ENCODE measurements around the gene TUBGCP3.
A peak's percentile ranks its signal among the peaks of the same experiment; 100 is the strongest.

Gene TUBGCP3

GRCh38 chr13:112451512-112452379 lies 136.2 kb downstream of the TUBGCP3 start:
- no peak for DNase-seq

GRCh38 chr13:112450904-112451240 lies 137.1 kb downstream of the TUBGCP3 start:
- DNase-seq, result no peak

DNA sequence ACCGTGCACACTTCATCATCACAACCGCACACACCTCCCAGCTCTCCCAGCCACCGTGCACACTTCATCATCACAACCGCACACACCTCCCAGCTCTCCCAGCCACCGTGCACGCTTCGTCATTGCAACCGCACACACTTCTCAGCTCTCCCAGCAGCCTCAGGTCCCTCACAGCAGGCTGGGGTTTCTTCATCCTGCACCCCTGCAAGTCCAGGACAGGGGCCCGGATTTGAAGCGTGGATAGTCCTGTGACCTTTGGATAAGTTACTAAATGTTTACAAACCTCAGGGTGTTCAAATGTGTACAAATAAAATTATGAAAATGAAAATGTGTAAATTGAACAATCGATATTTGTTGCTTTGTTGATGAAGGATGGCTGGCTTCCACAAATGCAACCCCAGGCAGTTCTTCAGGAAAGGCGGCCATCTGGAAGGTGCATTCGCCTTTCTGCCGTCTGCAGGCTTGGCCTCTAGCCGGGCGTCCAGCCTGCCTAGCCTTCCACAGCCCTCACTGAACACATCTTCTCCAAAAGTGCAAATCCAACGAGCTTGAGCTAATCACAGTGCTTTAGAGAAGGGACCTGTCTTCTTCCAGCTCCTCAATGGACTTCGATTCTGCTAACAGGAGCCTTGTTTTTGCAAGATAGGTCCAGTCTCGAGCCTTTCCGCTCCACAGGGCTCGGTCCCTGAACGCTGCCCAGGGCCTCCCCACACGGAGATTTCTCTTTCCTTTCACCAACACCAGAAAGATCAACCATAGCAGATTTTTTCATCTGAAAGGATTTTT lies 137.6 kb downstream of the TUBGCP3 start:
- DNase-seq, result no peak

GRCh38 chr13:112449545-112449930 lies 138.4 kb downstream of the TUBGCP3 start:
- DNase-seq, result no peak

- no peak for DNase-seq
Observed at GRCh38 chr13:112448621-112449544, 139.1 kb downstream of the TUBGCP3 start.

GRCh38 chr13:112447761-112448603 lies 140.0 kb downstream of the TUBGCP3 start:
- no peak for DNase-seq

GRCh38 chr13:112447306-112447705 lies 140.6 kb downstream of the TUBGCP3 start:
- no peak for DNase-seq

- no peak for DNase-seq
Observed at GRCh38 chr13:112446867-112447266, 141.1 kb downstream of the TUBGCP3 start.

- DNase-seq, result no peak
Observed at GRCh38 chr13:112446347-112446861, 141.5 kb downstream of the TUBGCP3 start.

DNA sequence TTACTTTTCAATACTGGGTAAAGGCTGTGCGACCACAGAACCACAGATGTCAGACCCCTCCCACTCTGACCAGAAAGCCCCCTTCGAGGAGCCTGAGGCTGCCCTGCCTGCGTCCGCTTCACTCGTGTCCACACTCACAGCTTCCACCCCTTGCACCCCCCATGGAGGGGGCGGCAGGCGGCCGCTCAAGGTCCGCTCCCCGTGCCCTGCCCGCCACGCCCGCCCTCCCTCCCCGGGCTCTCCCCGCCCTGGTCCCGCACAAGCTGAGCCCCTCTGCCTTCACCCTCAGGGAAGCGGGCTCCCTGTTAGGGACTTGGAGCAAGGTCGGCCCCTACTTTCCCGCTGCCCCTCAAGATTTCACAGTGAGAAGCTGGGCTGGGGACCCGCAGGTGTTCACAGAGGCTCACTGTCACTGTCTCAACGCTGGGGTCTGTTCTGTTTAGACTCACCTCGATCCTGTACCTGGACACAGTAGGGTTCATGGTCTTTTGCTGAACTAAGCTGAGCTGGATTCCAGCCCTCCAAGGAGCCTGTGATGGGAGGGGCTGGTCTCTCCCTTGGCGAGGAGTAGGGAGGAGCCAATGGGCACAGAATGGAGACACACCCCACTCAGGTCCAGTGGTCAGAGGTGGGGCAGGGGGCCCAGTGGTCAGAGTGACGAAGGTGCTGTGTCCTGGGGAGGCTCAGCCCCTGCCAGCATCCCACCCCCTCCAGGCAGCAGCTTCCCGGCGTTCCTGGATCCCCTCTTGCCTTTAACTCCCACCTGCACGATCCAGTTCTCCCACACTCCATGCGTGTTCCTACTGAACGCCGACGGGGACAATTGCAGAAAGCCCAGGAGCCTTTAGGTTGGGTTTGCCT lies 142.3 kb downstream of the TUBGCP3 start:
- DNase-seq, result no peak

DNA sequence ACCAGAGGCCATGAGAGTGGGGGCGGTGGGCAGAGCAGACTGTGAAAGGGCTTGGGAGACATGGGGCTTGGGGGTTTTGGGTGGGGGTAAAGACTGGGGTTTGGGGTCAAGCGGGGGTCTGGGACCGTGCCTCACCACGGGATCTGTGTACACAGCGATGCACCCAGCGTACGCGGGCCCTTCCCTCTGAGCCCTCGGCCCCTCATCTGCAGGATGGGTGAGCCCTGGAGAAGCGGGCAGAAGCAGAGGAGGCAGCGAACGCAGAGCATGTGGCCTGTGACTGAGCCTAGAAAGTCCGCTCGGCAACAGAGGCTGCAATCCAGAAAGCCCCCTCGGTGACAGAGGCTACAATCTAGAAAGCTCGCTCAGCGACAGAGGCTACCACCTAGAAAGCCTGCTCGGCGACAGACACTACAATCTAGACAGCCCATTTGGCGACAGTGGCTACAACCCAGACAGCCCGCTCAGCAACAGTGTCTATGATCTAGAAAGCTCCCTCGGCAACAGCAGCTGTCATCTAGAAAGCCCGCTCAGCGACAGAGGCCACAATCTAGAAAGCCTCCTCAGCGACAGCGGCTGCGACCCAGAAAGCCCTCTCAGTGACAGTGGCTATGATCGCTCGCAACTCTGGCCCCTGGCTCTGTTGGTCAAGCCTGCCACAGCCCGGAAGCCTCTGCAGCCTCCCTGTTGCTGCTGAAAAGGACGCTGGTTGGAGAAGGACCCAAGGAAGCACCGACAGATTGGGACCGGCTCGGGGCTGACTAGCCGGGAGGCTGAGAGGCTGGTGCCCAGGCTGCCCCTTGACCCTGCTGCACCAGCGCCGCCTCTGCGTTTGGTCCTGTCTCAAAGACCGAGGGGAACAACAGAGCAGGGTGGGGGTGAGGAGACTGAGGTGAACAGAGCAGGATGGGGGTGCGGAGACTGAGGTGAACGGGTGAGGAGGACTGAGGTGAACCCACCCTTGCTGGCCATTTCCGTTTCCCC lies 143.2 kb downstream of the TUBGCP3 start:
- DNase-seq, result no peak

DNA sequence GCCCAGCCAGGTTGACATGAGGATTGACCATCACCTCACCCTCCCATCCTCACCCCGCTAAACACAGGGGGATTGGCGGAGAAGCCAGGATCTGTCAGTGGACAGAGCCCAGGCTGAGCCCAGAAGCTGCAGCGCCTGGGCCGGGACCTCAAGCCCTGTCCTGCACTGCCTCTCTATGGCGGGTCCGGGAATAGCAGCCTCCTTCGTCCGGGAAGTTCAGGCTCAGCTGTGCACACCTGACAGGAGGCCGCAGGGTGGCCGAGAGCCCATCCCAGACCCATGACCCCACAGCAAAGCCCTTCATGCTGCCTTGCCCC lies 144.0 kb downstream of the TUBGCP3 start:
- peak; percentile 64 for DNase-seq

DNA sequence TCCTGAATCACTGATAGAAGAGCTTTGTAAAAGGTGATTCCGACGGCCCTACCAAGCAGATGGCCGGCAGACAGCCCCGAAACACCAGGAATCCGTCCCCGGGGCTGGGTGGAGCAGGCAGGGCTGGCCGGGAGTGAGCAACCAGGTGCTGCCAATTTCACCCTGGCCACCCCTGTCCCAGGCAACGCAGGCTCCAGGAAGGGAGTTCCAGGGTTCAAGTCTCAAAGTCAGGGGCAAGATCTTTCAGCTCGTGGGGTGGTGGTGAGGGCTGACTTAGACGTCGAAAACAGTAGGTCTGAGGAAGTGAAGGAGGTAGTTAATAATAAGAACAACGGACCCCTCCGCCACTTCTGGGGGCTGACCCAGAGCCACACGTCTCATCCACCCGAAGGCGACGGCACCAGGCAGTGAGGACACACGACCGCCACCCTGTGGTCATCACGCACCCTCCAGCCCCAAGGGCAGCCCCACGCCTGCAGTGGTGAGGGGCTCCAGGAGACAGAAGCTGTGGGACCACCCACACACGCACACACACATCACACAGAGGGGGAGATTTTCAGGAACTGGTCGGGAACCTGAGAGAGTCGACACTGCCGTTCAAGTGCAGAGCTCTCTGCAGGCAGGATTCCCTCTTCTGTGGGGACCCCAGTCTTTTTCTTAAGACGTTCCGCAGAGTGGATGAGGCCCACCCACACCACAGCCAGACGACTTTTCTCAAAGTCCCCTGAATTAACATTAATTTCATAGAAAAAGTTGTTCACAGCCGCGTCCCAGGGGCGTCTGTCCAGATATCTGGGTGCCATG lies 144.6 kb downstream of the TUBGCP3 start:
- DNase-seq, result no peak

DNA sequence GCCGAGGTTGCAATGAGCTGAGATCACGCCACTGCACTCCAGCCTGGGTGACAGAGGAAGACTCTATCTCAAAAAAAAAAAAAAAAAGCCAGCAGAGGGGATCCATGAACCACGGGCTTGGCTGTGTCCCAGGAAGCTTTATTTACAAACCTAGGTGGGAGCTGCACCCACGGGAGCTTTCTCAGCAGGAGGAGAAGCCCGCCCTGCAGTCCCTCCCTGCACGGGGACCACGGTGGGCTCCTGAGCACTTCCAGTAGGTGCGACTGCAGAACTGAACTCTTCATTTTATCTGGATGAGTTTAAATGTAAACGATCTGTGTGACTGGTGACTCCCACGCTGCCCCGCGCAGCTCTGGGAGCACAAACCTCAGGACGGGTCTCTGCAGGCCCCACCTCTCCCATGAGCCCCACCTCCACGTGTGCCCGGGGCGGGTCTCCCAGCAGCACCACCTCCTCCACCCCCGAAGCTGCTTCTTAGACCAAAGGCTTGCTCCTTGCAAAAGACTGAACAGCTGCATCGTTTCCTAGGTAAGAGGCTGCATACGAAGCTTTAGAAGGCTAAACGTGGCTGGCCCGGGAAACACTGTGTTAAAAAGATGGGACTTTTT lies 145.4 kb downstream of the TUBGCP3 start:
- peak; percentile 15 for DNase-seq

DNA sequence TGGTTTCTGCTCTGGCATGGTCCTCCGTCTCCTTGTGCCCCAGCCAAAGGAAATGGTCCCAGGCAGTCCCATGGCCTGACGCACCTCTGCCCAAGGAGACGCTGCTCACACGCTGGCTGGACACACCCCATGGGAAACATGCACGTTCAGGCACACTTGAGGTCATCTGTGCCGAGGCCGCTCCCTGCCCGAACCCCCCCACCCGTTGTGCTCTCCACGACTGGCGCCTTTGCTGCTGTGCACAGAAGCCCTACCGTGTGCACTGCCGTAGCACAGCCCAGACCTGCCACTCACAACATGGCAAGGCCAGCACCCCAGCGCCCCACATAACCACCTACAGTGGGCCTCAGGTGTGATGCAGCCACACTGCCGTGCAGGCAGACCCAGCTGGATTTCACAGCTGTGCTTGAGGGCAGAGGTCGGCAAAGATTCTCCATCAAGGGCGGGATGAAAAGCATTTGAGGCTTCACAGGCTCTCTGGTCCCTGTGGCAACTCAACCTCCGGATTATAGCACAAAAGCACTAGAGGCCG lies 146.1 kb downstream of the TUBGCP3 start:
- no peak for DNase-seq

DNA sequence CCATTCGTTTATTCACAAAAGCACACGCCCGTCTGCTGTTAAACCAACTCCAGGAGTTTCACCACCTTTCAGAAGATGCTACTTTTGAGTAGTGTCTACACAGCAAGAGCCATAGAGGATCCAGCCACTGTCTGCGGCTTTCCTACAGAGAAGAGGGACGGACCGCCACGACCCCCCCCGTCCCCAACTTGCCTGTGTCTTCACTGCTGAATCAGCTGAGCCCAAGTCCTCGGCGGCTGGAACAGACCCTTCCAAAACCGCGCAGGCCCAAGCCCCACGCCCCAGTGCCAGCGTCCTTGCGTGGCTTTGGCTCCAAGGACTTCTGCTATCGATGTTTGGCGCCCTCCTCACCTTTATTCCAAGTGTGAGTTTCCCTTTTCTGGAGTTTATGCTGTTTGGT lies 146.7 kb downstream of the TUBGCP3 start:
- no peak for DNase-seq

GRCh38 chr13:112438515-112438914 lies 149.4 kb downstream of the TUBGCP3 start:
- no peak for DNase-seq

GRCh38 chr13:112438094-112438493 lies 149.9 kb downstream of the TUBGCP3 start:
- DNase-seq, result no peak

All from NCI-H2107 (cell line).